GM12878 (cell line): ENCODE results near the gene CHCT1. TPM values are rescaled to one million over a fixed set of nuclear protein-coding genes. Genes with fewer than 3 reads are reported as not detected.
A peak's percentile ranks its signal among the peaks of the same experiment; 100 is the strongest.

ENCODE experiments used
- ATAC-seq: fragments of 200-7000 bp; cut with Tn5 transposase; 3 replicates; pipeline ENCODE4 v1.9.1; 2020; ENCODE audit warnings: mild to moderate bottlenecking, moderate library complexity
- BruUV-seq: library from RNA; stranded (reverse); fragments of 400-500 nt; replicated peaks from 2 replicates; lab custom pipeline; 2021; lab: Mats Ljungman, UMichigan
- CTCF ChIA-PET: fragments of 300-600 bp; sonication (Branson Sonifier 250); formaldehyde crosslinking; extraction: SDS; loops from one replicate; lab custom pipeline; 2021; ENCODE audit warnings: inconsistent platforms; lab: Yijun Ruan, JAX
- POLR2A ChIA-PET: fragments of 350-600 bp; formaldehyde crosslinking; extraction: SDS; loops from one replicate; lab custom pipeline; 2021; ENCODE audit warnings: inconsistent platforms; lab: Charles Lee
- RAD21 ChIA-PET: fragments of 300-600 bp; sonication (Branson Sonifier 250); formaldehyde crosslinking; loops from one replicate; lab custom pipeline; 2023; ENCODE audit warnings: antibody characterized with exemption; ENCODE audit not compliant: unreplicated experiment; lab: Charles Lee
- SMC1A ChIA-PET: fragments of 300-600 bp; sonication (Branson Sonifier 250); formaldehyde crosslinking; loops from one replicate; lab custom pipeline; 2023; ENCODE audit not compliant: unreplicated experiment, uncharacterized antibody; lab: Charles Lee
- DNase-seq: peaks from one replicate; pipeline ENCODE4 v3.0.0-alpha.2; 2011; ENCODE audit warnings: low read depth, low spot score
- FAIRE-seq: peaks from 3 replicates; lab custom pipeline; 2011; peaks lifted over from hg19 to GRCh38; lab: Jason Lieb, UNC
- H2AFZ ChIP-seq: 2 replicates; pipeline ENCODE4 v1.6.0; 2011; ENCODE audit warnings: low read depth, low read length, control low read depth; ENCODE audit not compliant: control insufficient read depth
- H3K27ac ChIP-seq: 2 replicates; pipeline ENCODE4 v1.5.1; 2011; ENCODE audit warnings: control low read depth; ENCODE audit not compliant: control insufficient read depth, insufficient read depth
- H3K27me3 ChIP-seq, 2 experiments: replicated peaks in 1 of 2; 2 replicates each; pipeline versions ENCODE4 v1.6.0 to v1.6.1; 2011; ENCODE audit warnings: low read length in 1 of 2; ENCODE audit not compliant: control insufficient read depth in 2 of 2, insufficient read depth in 2 of 2
- H3K36me3 ChIP-seq, 2 experiments: 2 replicates each; pipeline ENCODE4 v1.5.1; 2011; ENCODE audit warnings: low read length in 1 of 2; ENCODE audit not compliant: control insufficient read depth in 2 of 2, insufficient read depth in 2 of 2
- H3K4me1 ChIP-seq: 2 replicates; pipeline ENCODE4 v1.6.1; 2011; ENCODE audit warnings: mild to moderate bottlenecking, low read length, moderate library complexity, mixed read lengths; ENCODE audit not compliant: control insufficient read depth, insufficient read depth
- H3K4me2 ChIP-seq: 2 replicates; pipeline ENCODE4 v1.6.0; 2011; ENCODE audit warnings: control low read depth; ENCODE audit not compliant: control insufficient read depth, insufficient read depth
- H3K4me3 ChIP-seq: fragments of 200-600 bp; sonication (generic); 2 replicates; pipeline ENCODE4 v1.5.1; 2016
- H3K79me2 ChIP-seq: 2 replicates; pipeline ENCODE4 v1.6.0; 2011; ENCODE audit warnings: low read length; ENCODE audit not compliant: control insufficient read depth, insufficient read depth
- H3K9ac ChIP-seq: 2 replicates; pipeline ENCODE4 v1.8.0; 2011; ENCODE audit warnings: low read length, control low read depth, mixed read lengths; ENCODE audit not compliant: control insufficient read depth, insufficient read depth
- H3K9me3 ChIP-seq: replicated peaks from 3 replicates; pipeline ENCODE4 v1.5.1; 2011; ENCODE audit warnings: mild to moderate bottlenecking, low read length; ENCODE audit not compliant: control insufficient read depth, insufficient read depth
- H4K20me1 ChIP-seq: 2 replicates; pipeline ENCODE4 v1.6.0; 2011; ENCODE audit not compliant: control insufficient read depth, insufficient read depth
- EGR1 ChIP-seq, 2 experiments: IDR thresholded peaks; 1 replicate in 1 of 2; 2 replicates in 1 of 2; pipeline ENCODE4 v1.6.1; 2011 to 2012; ENCODE audit warnings: low read depth in 2 of 2, low read length in 2 of 2, borderline replicate concordance in 1 of 2, mild to moderate bottlenecking in 1 of 2, moderate library complexity in 1 of 2
- ESRRA ChIP-seq: IDR thresholded peaks from 2 replicates; pipeline ENCODE4 v1.6.1; 2012; ENCODE audit warnings: mild to moderate bottlenecking, low read length, improper control_type of control experiment
- ETV6 ChIP-seq, 2 experiments: fragments of 450-650 bp in 1 of 2; IDR thresholded peaks in 1 of 2; conservative IDR thresholded peaks in 1 of 2; 2 replicates each; pipeline ENCODE4 v1.6.1; 2014; ENCODE audit warnings: antibody characterized with exemption in 1 of 2, borderline replicate concordance in 1 of 2, low read depth in 1 of 2, mild to moderate bottlenecking in 1 of 2, moderate library complexity in 1 of 2
- NFXL1 ChIP-seq: fragments of 450-650 bp; IDR thresholded peaks from 2 replicates; pipeline ENCODE4 v1.6.1; 2017; ENCODE audit warnings: antibody characterized with exemption, mild to moderate bottlenecking, borderline replicate concordance
- WGBS: methylation state at CpG from one replicate; pipeline ENCODE4 v1.1.6; 2016; ENCODE audit warnings: low lambda C conversion rate; ENCODE audit not compliant: insufficient replicate concordance, insufficient coverage; ENCODE audit errors: missing lambda C conversion rate; 5-methylcytosine and 5-hydroxymethylcytosine counted together
- in situ Hi-C: fragments of 300-500 bp; cut with MboI; formaldehyde crosslinking; loops from 9 replicates; pipeline ENCODE4 v1.14.3; 2018; ENCODE audit warnings: mixed read lengths
- intact Hi-C: fragments of 100-400 bp; cut with micrococcal nuclease; formaldehyde crosslinking; loops from one replicate; pipeline ENCODE4 v1.14.2; 2022; ENCODE audit not compliant: unreplicated experiment
- polyA plus RNA-seq, 11 experiments: library from polyadenylated mRNA; depleted of rRNA in 4 of 11; unstranded in 6 of 11; stranded (reverse) in 5 of 11; fragments of >200 nt; fragmentation: Nextera tagmentation in 4 of 11; fragmentation: Illumina TruSeq in 1 of 11; extraction: Ambion mirVana in 4 of 11; extraction: Trizol in 1 of 11; gene quantifications; 1 replicate in 1 of 11; 2 replicates in 10 of 11; pipeline versions ENCODE4 v1.2.1 to v1.2.3, GENCODE V29; 2011 to 2016; ENCODE audit warnings: inconsistent platforms in 2 of 11, missing spikeins in 2 of 11, low read depth in 1 of 11
- total RNA-seq, 4 experiments: library from RNA; depleted of rRNA in 3 of 4; stranded (reverse); fragments of >200 nt in 3 of 4; fragmentation: Illumina TruSeq in 1 of 4; extraction: Trizol in 1 of 4; gene quantifications; 2 replicates each; pipeline versions ENCODE4 v1.2.1 to v1.2.3, GENCODE V29; 2013 to 2021

The CHCT1 gene
- total and polyA plus RNA-seq, 10 of the 15 experiments (the other 5 are each of a cell fraction or from before 2014, with no cell fraction given), result 0.23 to 0.35 TPM; not detected in 8

DNA sequence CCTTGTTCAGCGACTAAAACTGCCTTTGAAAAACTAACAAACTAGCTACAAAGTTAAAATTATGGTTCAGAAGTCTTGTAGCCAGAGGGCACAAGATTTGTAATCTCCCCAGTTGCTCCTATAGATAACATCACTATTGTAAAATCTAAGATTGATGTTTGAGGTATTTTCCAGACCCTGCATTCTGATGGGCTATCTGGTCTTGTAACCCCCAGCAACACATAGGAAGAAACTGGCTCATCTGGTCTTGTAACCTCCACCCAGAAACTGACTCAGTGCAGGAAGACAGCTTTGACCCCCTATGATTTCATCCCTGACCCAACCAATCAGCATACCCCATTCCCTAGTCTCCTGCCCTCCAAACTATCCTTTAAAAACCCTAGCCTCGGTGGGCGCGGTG lies 12.3 kb upstream of the CHCT1 start:
- ChIA-PET CTCF (interaction anchor here (1.1 to 2.0 kb wide), 4 partner anchors 9 to 179 kb away, joined by 3 to 5 read pairs (median 5); no protein-coding TSS in a partner anchor), RAD21 (interaction anchor here (1.0 kb wide), 1 partner anchor 10 kb away, joined by 3 read pairs; no protein-coding TSS in a partner anchor), POLR2A (no interaction called here)
- no peaks in the 10 kb centered on the region for H3K4me1 ChIP-seq
- no peaks in the 10 kb centered on the region; the same call in 2 of the 3 replicates for H3K9me3 ChIP-seq
- WGBS, result 75% methylated on average over 4 of the region's 4 CpGs
- no peak overlapping the region for H3K4me3 ChIP-seq
- intact Hi-C loops (no loop called here), in situ Hi-C loops (no loop called here)
- H3K27me3 ChIP-seq, result no peaks in the 10 kb centered on the region
- no peak overlapping the region for H3K27ac ChIP-seq
- no peak overlapping the region for H2AFZ ChIP-seq
- no peak overlapping the region for H3K4me2 ChIP-seq
- H3K36me3 ChIP-seq, result no peaks in the 10 kb centered on the region
- no peaks in the 10 kb centered on the region for H4K20me1 ChIP-seq
- TF ChIP-seq ESRRA (no peak), NFXL1 (peak; percentile 3; the same call in 1 of the 2 replicates)
- TF ChIP-seq, all 136 proteins: peak for 1
- ATAC-seq (no peak), DNase-seq (no peak), FAIRE-seq (no peak)
- SMC1A ChIA-PET, result interaction anchor here (0.9 to 1.0 kb wide), 2 partner anchors 20 to 21 kb away, joined by 3 read pairs; no protein-coding TSS in a partner anchor
- H3K79me2 ChIP-seq, result no peaks in the 10 kb centered on the region
- no peak overlapping the region for H3K9ac ChIP-seq
- no TSS peak for BruUV-seq

DNA sequence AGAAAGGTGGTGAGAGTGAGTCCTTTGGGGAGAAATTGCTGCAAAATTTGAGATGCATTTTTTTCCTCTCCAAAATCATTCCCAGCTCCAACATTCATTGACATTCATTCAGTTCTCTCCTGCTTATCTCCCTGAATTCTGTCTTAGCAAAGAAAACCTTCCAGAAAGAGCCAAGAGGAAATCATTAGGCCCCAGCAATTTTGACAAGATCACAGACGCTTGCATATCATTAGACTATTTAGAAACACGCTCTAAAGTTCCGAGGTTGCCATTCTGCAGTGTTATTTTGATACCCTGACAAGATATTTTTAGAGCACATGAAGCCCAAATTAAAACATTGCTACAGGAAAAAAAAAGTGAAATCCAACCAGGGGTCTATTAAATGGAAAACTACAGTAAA lies 9.6 kb upstream of the CHCT1 start:
- SMC1A ChIA-PET, result interaction anchor here (1.3 kb wide), 1 partner anchor 181 kb away, joined by 5 read pairs; no protein-coding TSS in a partner anchor
- in situ Hi-C loops, result no loop called here

More for the DNA sequence above, 9.6 kb upstream of the CHCT1 start:
- ATAC-seq, result no peak
- no peaks in the 10 kb centered on the region for H3K4me1 ChIP-seq
- 72% methylated on average over 3 of the region's 3 CpGs for WGBS
- no peaks in the 10 kb centered on the region for H4K20me1 ChIP-seq
- DNase-seq, result no peak
- H3K9me3 ChIP-seq, result no peaks in the 10 kb centered on the region; the same call in 2 of the 3 replicates
- TF ChIP-seq EGR1 (IDR thresholded peaks at IDR 0.05; ENCODE audit: borderline replicate concordance in 1 of 2, low read depth in 2 of 2, low read length in 2 of 2) (no peak), ETV6 (conservative IDR thresholded peaks at IDR 0.05 in 1 of 2, IDR thresholded peaks at IDR 0.05 in 1 of 2; ENCODE audit: borderline replicate concordance in 1 of 2, low read depth in 1 of 2) (peak in 1 of 2 experiments; percentile 28; a peak in 1 of 4 replicates), NFXL1 (0 out of 2 replicates have a peak, but pooled peaks have one; percentile 19)
- no TSS peak for BruUV-seq
- POLR2A ChIA-PET, result no interaction called here
- intact Hi-C loops, result no loop called here
- H3K36me3 ChIP-seq, result no peaks in the 10 kb centered on the region
- H3K27ac ChIP-seq, result no peak overlapping the region
- RAD21 ChIA-PET, result no interaction called here
- no peak for FAIRE-seq
- no peaks in the 10 kb centered on the region for H3K27me3 ChIP-seq
- no peaks in the 10 kb centered on the region for H3K79me2 ChIP-seq
- H2AFZ ChIP-seq, result no peak overlapping the region
- CTCF ChIA-PET, result interaction anchor here (1.2 kb wide), 2 partner anchors 39 to 157 kb away, joined by 3 read pairs; no protein-coding TSS in a partner anchor
- H3K9ac ChIP-seq, result no peak overlapping the region
- H3K4me3 ChIP-seq, result no peak overlapping the region
- H3K4me2 ChIP-seq, result no peak overlapping the region
